ENCODE results near the gene OAT. TPM values are rescaled to one million over a fixed set of nuclear protein-coding genes. Genes with fewer than 3 reads are reported as not detected.
A peak's percentile ranks its signal among the peaks of the same experiment; 100 is the strongest.

OAT gene
- total and polyA plus RNA-seq, 2 donors (not counting 3 experiments of a cell fraction or from before 2014, with no cell fraction given), result 69.9 to 90.8 TPM

- Histone ChIP-seq H3K27me3 (ENCODE audit: control insufficient read depth in 2 of 2, insufficient read depth in 2 of 2, low read length in 2 of 2) (no peaks in the 10 kb centered on the region), H3K36me3 (ENCODE audit: control insufficient read depth in 2 of 2, extremely low read depth in 1 of 2, insufficient read depth in 2 of 2, low read length in 2 of 2) (no peaks in the 10 kb centered on the region), H3K27ac (ENCODE audit: insufficient read depth, low read depth, low read length) (no peak overlapping the region), H3K4me2 (ENCODE audit: insufficient read depth, low read length) (no peak overlapping the region), H3K79me2 (ENCODE audit: control insufficient read depth, insufficient read depth, low read length) (no peaks in the 10 kb centered on the region), H2AFZ (ENCODE audit: low read depth, low read length) (peak overlapping the region; percentile 82), H3K9ac (replicated peaks; ENCODE audit: extremely low read depth, insufficient read depth, low read length) (no peak overlapping the region), H3K4me1 (ENCODE audit: control insufficient read depth, extremely low read depth, insufficient read depth, low read length) (no peaks in the 10 kb centered on the region), H3K4me3 (replicated peaks in 1 of 3; ENCODE audit: insufficient read depth in 1 of 3, low read depth in 1 of 3, low read length in 3 of 3) (no peak overlapping the region), H3K9me3 (replicated peaks; ENCODE audit: control insufficient read depth, insufficient read depth, low read length) (no peaks in the 10 kb centered on the region), H4K20me1 (replicated peaks; ENCODE audit: control insufficient read depth, extremely low read depth, insufficient read depth, low read length) (no peaks in the 10 kb centered on the region), H3K9me1 (replicated peaks; ENCODE audit: control insufficient read depth, extremely low read depth, insufficient read depth, low read length) (no peaks in the 10 kb centered on the region)
- ChIA-PET POLR2A (interaction anchor here (0.9 kb wide), 1 partner anchor 395 kb away, joined by 3 read pairs; no protein-coding TSS in a partner anchor), CTCF (interaction anchor here (0.8 to 17.2 kb wide), 26 partner anchors 10 to 420 kb away, joined by 3 to 691 read pairs (median 8); partner anchors contain the start of gene CHST15)
- DNase-seq (ENCODE audit: low read depth, low spot score) (no peak), FAIRE-seq (no peak)
- intact Hi-C loops (cut with micrococcal nuclease) (loop anchor here (1.0 to 5.0 kb wide), 7 partner anchors 127 to 807 kb away; no protein-coding TSS in a partner anchor), dilution Hi-C loops (cut with MboI; ENCODE audit: extremely low pct_ligation_motif_present, low sequenced_read_pairs) (no loop called here)
- BruUV-seq (replicated peaks), result no TSS peak
- TF ChIP-seq CTCF (IDR thresholded peaks at IDR 0.05; ENCODE audit: extremely low read depth in 1 of 2, insufficient read depth in 1 of 2, low read depth in 1 of 2, low read length in 2 of 2) (no peak), EZH2 (IDR thresholded peaks at IDR 0.05; ENCODE audit: borderline replicate concordance, low read depth, low read length, severe bottlenecking) (no peak)
Measured at GRCh38 chr10:124389613-124390361, 28.9 kb downstream of the OAT start.
